Natural killer cell (primary cell): ENCODE data around the gene MTG2. TPM values are rescaled to one million over a fixed set of nuclear protein-coding genes. Genes with fewer than 3 reads are reported as not detected.

Experiments
- ATAC-seq, 3 donors: fragments of 150-1000 bp in 2 of 3; fragments of 200-7000 bp in 1 of 3; cut with Tn5 transposase; 1 replicate in 1 of 3; 2 replicates in 2 of 3; pipeline ENCODE4 v1.10.0; 2021; ENCODE audit warnings: mild to moderate bottlenecking in 2 of 3, moderate library complexity in 2 of 3
- DNase-seq, 2 donors: peaks; one replicate each; pipeline versions ENCODE4 v3.0.0 to v3.0.0-alpha.2; 2013 to 2021; ENCODE audit warnings: mixed read lengths in 1 of 2
- H3K27ac ChIP-seq: one replicate; pipeline ENCODE4 v1.5.1; 2013; ENCODE audit warnings: mild to moderate bottlenecking, low read length
- H3K27me3 ChIP-seq: one replicate; pipeline ENCODE4 v1.6.1; 2013; ENCODE audit warnings: low read length; ENCODE audit not compliant: control insufficient read depth, insufficient read depth
- H3K36me3 ChIP-seq: one replicate; pipeline ENCODE4 v1.6.1; 2013; ENCODE audit warnings: low read length; ENCODE audit not compliant: control insufficient read depth, insufficient read depth
- H3K4me1 ChIP-seq: one replicate; pipeline ENCODE4 v1.6.1; 2013; ENCODE audit warnings: low read length; ENCODE audit not compliant: control insufficient read depth, insufficient read depth
- H3K4me3 ChIP-seq: one replicate; pipeline ENCODE4 v1.5.1; 2013; ENCODE audit warnings: low read length
- H3K9me3 ChIP-seq: one replicate; pipeline ENCODE4 v1.6.1; 2013; ENCODE audit warnings: low read length; ENCODE audit not compliant: control insufficient read depth, insufficient read depth
- H3K27ac Mint-ChIP-seq, 2 donors: one replicate each; pipeline ENCODE4 v1.8.0; 2022; ENCODE audit warnings: mild to moderate bottlenecking in 2 of 2, mixed read lengths in 2 of 2, moderate library complexity in 1 of 2
- H3K27me3 Mint-ChIP-seq, 2 donors: one replicate each; pipeline ENCODE4 v1.8.0; 2022; ENCODE audit warnings: low read depth in 2 of 2, mixed read lengths in 2 of 2
- H3K36me3 Mint-ChIP-seq: one replicate; pipeline ENCODE4 v1.8.0; 2022; ENCODE audit warnings: mixed read lengths
- H3K4me1 Mint-ChIP-seq, 2 donors: one replicate each; pipeline ENCODE4 v1.8.0; 2022; ENCODE audit warnings: mixed read lengths in 2 of 2
- H3K4me3 Mint-ChIP-seq: one replicate; pipeline ENCODE4 v1.8.0; 2022; ENCODE audit warnings: mild to moderate bottlenecking, moderate library complexity, mixed read lengths
- H3K9me3 Mint-ChIP-seq, 2 donors: one replicate each; pipeline ENCODE4 v1.8.0; 2022; ENCODE audit warnings: mixed read lengths in 2 of 2
- CTCF ChIP-seq: fragments of 200-600 bp; IDR thresholded peaks from one replicate; pipeline ENCODE4 v1.8.0; 2022; ENCODE audit warnings: antibody characterized with exemption
- WGBS: methylation state at CpG from one replicate; pipeline ENCODE4 v1.1.7; 2013; ENCODE audit warnings: missing lambda C conversion rate; ENCODE audit not compliant: insufficient coverage; 5-methylcytosine and 5-hydroxymethylcytosine counted together
- intact Hi-C: fragments of 100-400 bp; cut with micrococcal nuclease; formaldehyde crosslinking; loops from one replicate; pipeline ENCODE4 v1.14.2; 2022
- total RNA-seq, 4 donors: library from RNA; stranded (reverse); fragments of 120-200 nt in 1 of 4; gene quantifications; one replicate each; pipeline versions ENCODE4 v1.2.3 to v1.2.4, GENCODE V29; 2013 to 2022

The MTG2 gene
- total RNA-seq, 3 donors from 2014 or later (not counting 1 experiment from before 2014, with no cell fraction given), result 16.8 to 25.8 (median 25.3) TPM

DNA sequence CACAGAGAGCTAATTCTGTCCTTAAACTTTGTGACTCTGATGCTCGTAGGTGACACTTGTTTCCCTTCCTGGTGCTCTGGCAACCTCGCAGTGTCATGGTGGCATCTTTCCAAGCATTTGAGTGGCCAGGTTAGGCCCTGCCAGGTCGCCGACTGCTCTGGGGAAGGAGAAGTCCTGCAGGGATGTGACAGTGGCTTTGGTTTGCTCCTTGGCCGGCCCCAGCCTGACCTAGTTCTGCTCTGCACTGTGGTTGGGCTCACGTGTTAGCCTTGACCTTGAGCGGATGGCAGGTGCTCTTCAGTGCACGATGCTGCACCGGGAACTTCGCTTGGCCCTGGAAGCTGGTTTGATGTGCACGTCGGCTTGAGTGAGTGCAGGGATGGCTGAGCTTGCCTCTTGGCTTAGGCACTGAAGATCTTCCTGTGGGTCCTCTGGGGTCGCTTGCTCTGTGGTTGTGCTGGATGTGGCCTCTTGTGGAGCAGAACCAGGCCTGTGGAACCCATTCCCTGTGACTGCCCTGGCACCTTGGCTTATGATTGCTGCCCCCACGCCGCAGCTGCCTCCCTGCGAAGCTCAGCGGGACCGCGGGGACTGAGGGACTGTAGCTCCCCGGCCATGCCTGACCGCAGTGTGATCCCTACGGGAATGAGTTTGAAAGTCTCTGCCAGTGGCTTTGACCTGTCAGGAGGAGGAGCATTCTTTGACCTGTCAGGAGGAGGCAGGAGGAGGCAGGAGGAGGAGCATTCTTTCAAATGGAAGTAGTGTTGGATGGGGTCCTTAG lies 64.2 kb downstream of the MTG2 start:
- H3K4me3 Mint-ChIP-seq, result peak overlapping the region; percentile 87
- Histone ChIP-seq H3K27ac (no peak overlapping the region), H3K9me3 (no peaks in the 10 kb centered on the region), H3K36me3 (peaks cover 9% of the 10 kb centered on the region), H3K4me3 (no peak overlapping the region), H3K4me1 (peaks cover 52% of the 10 kb centered on the region), H3K27me3 (no peaks in the 10 kb centered on the region)
- TF ChIP-seq CTCF, result no peak
- H3K27ac Mint-ChIP-seq, result peak overlapping the region; percentile 20 to 86
- ATAC-seq (peak in 1 of 3 donors; percentile 10), DNase-seq (no peak)
- H3K9me3 Mint-ChIP-seq, result no peaks in the 10 kb centered on the region
- no peaks in the 10 kb centered on the region for H3K27me3 Mint-ChIP-seq
- H3K36me3 Mint-ChIP-seq, result no peaks in the 10 kb centered on the region
- intact Hi-C loops, result no loop called here
- 72% methylated on average over 22 of the region's 22 CpGs for WGBS
- H3K4me1 Mint-ChIP-seq, result peaks cover 54 to 62% of the 10 kb centered on the region in 2 donors

DNA sequence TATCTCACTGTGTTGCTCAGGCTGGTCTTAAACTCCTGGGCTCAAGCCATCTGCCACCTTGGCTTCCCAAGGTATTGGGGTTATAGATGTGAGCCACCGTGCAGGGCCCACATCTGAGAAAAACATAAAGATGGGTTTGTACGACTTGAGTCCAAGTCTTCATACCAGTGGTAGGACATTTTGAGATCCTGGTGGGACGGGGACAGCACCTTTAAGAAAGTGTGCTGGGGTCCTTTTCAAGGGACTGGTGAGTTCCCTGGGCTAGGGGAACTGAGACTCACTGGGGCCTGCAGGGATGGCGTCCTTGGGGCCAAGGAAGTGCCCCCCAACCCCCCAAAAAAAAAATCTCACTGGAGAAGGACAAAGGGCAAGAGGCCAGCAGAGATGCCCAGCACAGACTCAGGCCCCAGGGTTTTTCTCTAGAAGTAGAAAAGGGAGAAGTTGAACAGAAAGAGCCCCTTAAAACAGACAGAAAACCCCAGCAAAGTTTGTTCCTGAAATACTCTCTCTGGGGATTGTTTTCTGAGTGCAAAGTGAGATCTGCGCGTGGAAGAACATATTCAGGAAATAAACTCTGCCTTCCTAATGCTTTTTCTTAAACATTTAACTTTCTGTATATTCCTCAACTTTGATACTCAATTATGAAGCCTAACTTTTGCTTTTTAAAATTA lies 66.2 kb downstream of the MTG2 start:
- H3K36me3 Mint-ChIP-seq, result no peaks in the 10 kb centered on the region
- H3K9me3 ChIP-seq, result no peaks in the 10 kb centered on the region
- no peaks in the 10 kb centered on the region for H3K9me3 Mint-ChIP-seq
- no peak overlapping the region for H3K4me3 Mint-ChIP-seq
- no peak for TF ChIP-seq CTCF
- peaks cover 44% of the 10 kb centered on the region for H3K4me1 ChIP-seq
- H3K27me3 ChIP-seq, result no peaks in the 10 kb centered on the region
- H3K27me3 Mint-ChIP-seq, result no peaks in the 10 kb centered on the region
- DNase-seq, result no peak
- no peak overlapping the region for H3K27ac ChIP-seq
- no peak overlapping the region for H3K27ac Mint-ChIP-seq
- ATAC-seq, result no peak
- 76% methylated on average over 3 of the region's 6 CpGs for WGBS
- intact Hi-C loops, result no loop called here
- peaks cover 56 to 59% of the 10 kb centered on the region in 2 donors for H3K4me1 Mint-ChIP-seq
- H3K4me3 ChIP-seq, result no peak overlapping the region
- H3K36me3 ChIP-seq, result peaks cover 4% of the 10 kb centered on the region

DNA sequence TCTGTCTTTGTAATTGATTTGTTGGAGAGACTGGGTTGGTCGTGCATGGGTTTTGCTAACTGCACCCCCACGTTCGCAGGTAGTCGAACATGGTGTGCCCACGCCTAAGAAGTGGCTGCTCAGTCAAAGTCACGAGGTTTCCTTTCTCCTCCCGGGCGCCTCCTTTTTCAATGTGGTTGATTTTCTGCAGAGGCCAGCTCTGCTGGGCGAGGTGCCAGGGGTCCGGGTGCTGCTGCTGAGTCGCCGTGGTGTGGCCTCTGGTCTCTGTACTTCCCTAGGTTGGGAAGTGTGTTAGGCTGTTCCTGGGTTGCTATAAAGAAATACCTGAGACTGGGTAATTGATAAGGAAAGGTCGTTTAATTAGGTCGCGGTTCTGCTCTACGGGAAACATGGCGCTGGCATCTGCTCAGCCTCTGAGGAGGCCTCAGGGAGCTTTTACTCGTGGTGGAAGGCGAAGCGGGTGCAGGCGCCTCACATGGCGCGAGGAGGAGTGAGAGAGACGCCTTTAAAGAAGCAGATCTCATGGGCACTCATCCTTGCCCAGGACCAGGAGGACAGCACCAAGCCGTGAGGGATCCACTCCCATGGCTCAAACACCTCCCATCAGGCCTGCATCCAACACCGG lies 69.6 kb downstream of the MTG2 start:
- Histone ChIP-seq H3K27ac (no peak overlapping the region), H3K27me3 (no peaks in the 10 kb centered on the region), H3K4me1 (peaks cover 10% of the 10 kb centered on the region), H3K4me3 (no peak overlapping the region), H3K36me3 (peaks cover 15% of the 10 kb centered on the region), H3K9me3 (no peaks in the 10 kb centered on the region)
- intact Hi-C loops, result no loop called here
- Mint-ChIP-seq H3K27ac (peak overlapping the region in 1 of 2 donors; percentile 70), H3K36me3 (no peaks in the 10 kb centered on the region), H3K27me3 (no peaks in the 10 kb centered on the region), H3K4me3 (peak overlapping the region; percentile 37), H3K9me3 (no peaks in the 10 kb centered on the region), H3K4me1 (peaks cover 34 to 39% of the 10 kb centered on the region in 2 donors)
- ATAC-seq, result no peak
- no peak for TF ChIP-seq CTCF
- DNase-seq, result no peak
- 72% methylated on average over 26 of the region's 26 CpGs for WGBS

Other genes starting within 250 kb of the MTG2 start
- gene TAF4, start 117.1 kb upstream of the MTG2 start, total RNA-seq, result 10 to 100 TPM; 30.0 to 35.1 (median 30.3) TPM
- gene LSM14B, start 60.6 kb upstream of the MTG2 start, total RNA-seq, result 10 to 100 TPM; 41.1 to 56.2 (median 47.3) TPM
- 100 to 1,000 TPM; 154 to 177 (median 168) TPM for gene PSMA7, start 39.6 kb upstream of the MTG2 start, total RNA-seq
- 10 to 100 TPM; 19.1 to 26.0 (median 23.7) TPM for gene SS18L1, start 39.3 kb upstream of the MTG2 start, total RNA-seq
- gene HRH3, start 37.2 kb downstream of the MTG2 start, total RNA-seq, result not detected
- 100 to 1,000 TPM in 2 of 3 donors, 10 to 100 TPM in 1; 77.9 to 112 (median 104) TPM for gene OSBPL2, start 55.5 kb downstream of the MTG2 start, total RNA-seq
- 10 to 100 TPM; 81.4 to 88.4 (median 84.6) TPM for gene ADRM1, start 120.0 kb downstream of the MTG2 start, total RNA-seq
- 1 to 10 TPM; 1.0 to 4.3 (median 1.4) TPM for gene LAMA5, start 184.3 kb downstream of the MTG2 start, total RNA-seq
- gene RPS21, start 204.1 kb downstream of the MTG2 start, total RNA-seq, result 1,000 to 10,000 TPM in 2 of 3 donors, 100 to 1,000 TPM in 1; 887 to 1,244 (median 1,112) TPM
- 1 to 10 TPM; 8.0 to 9.3 (median 8.4) TPM for gene CABLES2, start 224.3 kb downstream of the MTG2 start, total RNA-seq
- gene RBBP8NL, start 244.5 kb downstream of the MTG2 start, total RNA-seq, result not detected